ENCODE measurements around the gene ANXA6.

ANXA6 gene

GRCh38 chr5:151064916-151065499, 92.6 kb downstream of the ANXA6 start:
- no peak for DNase-seq (ENCODE audit: low spot score)

GRCh38 chr5:151063142-151063989, 94.2 kb downstream of the ANXA6 start:
- no peak for DNase-seq (ENCODE audit: low spot score)

- no peak for DNase-seq (ENCODE audit: low spot score)
Measured at GRCh38 chr5:151062405-151063141, 95.0 kb downstream of the ANXA6 start.

- no peak for DNase-seq (ENCODE audit: low spot score)
Measured at GRCh38 chr5:151060742-151061141, 96.8 kb downstream of the ANXA6 start.

GRCh38 chr5:151058891-151059489, 98.6 kb downstream of the ANXA6 start:
- DNase-seq (ENCODE audit: low spot score): no peak

- DNase-seq (ENCODE audit: low spot score): no peak
Measured at GRCh38 chr5:151058301-151058700, 99.3 kb downstream of the ANXA6 start.

GRCh38 chr5:151056379-151057325, 100.9 kb downstream of the ANXA6 start:
- DNase-seq (ENCODE audit: low spot score): no peak

- no peak for DNase-seq (ENCODE audit: low spot score)
Measured at GRCh38 chr5:151055336-151055735, 102.2 kb downstream of the ANXA6 start.

GRCh38 chr5:151054709-151055108, 102.9 kb downstream of the ANXA6 start:
- DNase-seq (ENCODE audit: low spot score): no peak

- no peak for DNase-seq (ENCODE audit: low spot score)
Measured at GRCh38 chr5:151053796-151054462, 103.7 kb downstream of the ANXA6 start.

- no peak for DNase-seq (ENCODE audit: low spot score)
Measured at GRCh38 chr5:151052836-151053235, 104.7 kb downstream of the ANXA6 start.

- DNase-seq (ENCODE audit: low spot score): no peak
Measured at GRCh38 chr5:151051931-151052608, 105.5 kb downstream of the ANXA6 start.

- peak; percentile 74 for DNase-seq (ENCODE audit: low spot score)
Measured at GRCh38 chr5:151051066-151051930, 106.3 kb downstream of the ANXA6 start.
